ENCODE data around the gene TBX2. TPM values are rescaled to one million over a fixed set of nuclear protein-coding genes. Genes with fewer than 3 reads are reported as not detected.
A peak's percentile ranks its signal among the peaks of the same experiment; 100 is the strongest.

Gene TBX2
- total RNA-seq: 16.1 and 18.7 TPM in 2 replicates
- long read RNA-seq: 0 reads

DNA sequence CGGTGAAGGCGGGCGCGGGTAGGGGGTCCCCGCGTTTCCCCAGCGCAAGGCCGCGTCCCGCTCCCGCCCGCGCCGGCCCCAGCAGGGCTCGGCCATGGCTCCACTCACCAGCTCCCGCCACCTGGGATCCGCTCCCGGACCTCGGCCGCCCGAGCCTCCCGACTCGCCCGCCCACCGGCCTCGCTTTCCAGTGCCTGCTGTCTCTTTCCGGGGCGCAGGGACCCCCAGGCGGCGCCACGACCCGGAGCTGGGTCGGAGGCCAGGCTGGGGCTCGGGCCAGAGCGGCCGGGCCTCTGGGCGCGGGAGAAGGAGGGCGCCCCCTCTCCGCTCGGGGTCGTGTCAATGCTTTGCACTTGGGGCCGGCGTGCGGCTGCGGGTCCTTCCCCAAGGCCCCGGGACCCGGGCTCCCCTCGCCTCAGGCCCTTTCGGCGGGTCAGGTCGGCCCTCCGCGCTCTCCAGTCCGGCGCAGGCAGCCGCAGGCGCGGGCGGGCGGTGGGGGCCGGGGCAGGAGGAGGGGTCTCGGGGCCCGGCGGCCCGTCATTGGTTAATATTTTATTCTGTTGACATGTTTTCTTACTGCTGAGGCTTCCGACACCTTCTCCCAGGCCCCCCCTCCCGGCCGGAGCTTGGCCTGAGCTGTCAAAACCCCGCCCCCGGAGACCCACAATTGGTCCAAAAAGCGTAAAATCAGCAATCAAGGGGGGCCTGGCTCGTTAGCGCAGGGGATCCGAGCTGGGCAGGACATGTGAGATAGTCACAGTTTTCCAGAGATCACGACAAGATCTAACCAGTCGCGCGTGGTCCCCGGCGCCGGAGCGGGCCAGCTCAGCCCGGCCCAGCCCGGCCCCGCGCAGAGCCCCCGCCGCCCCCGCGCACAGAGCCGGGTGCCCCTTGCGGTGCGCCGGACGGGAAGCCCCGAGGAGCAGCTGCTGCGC is at the start of gene TBX2:
Gene TBX2 (plus strand): TSS at position 713 of the 935 bp plus-strand sequence. CDS start 334 bp downstream, outside the sequence.
- no peaks in the 10 kb centered on the region for H3K9me3 Mint-ChIP-seq
- TF ChIP-seq, protein P1, sequence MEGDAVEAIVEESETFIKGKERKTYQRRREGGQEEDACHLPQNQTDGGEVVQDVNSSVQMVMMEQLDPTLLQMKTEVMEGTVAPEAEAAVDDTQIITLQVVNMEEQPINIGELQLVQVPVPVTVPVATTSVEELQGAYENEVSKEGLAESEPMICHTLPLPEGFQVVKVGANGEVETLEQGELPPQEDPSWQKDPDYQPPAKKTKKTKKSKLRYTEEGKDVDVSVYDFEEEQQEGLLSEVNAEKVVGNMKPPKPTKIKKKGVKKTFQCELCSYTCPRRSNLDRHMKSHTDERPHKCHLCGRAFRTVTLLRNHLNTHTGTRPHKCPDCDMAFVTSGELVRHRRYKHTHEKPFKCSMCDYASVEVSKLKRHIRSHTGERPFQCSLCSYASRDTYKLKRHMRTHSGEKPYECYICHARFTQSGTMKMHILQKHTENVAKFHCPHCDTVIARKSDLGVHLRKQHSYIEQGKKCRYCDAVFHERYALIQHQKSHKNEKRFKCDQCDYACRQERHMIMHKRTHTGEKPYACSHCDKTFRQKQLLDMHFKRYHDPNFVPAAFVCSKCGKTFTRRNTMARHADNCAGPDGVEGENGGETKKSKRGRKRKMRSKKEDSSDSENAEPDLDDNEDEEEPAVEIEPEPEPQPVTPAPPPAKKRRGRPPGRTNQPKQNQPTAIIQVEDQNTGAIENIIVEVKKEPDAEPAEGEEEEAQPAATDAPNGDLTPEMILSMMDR (conservative IDR thresholded peaks at IDR 0.05): no peak
- H3K36me3 Mint-ChIP-seq (ENCODE audit: low read depth): peaks cover 17% of the 10 kb centered on the region
- H3K27ac Mint-ChIP-seq (ENCODE audit: unreplicated experiment): no peak within 1 kb of the TSS
- H3K4me1 Mint-ChIP-seq: peaks cover 53% of the 10 kb centered on the region
- H3K27me3 Mint-ChIP-seq (ENCODE audit: low read depth): peaks cover 80% of the 10 kb centered on the region
- H3K4me3 Mint-ChIP-seq: peak within 1 kb of the TSS; percentile 94
- DNase-seq (ENCODE audit: low read depth, low spot score): peak; percentile 66

DNA sequence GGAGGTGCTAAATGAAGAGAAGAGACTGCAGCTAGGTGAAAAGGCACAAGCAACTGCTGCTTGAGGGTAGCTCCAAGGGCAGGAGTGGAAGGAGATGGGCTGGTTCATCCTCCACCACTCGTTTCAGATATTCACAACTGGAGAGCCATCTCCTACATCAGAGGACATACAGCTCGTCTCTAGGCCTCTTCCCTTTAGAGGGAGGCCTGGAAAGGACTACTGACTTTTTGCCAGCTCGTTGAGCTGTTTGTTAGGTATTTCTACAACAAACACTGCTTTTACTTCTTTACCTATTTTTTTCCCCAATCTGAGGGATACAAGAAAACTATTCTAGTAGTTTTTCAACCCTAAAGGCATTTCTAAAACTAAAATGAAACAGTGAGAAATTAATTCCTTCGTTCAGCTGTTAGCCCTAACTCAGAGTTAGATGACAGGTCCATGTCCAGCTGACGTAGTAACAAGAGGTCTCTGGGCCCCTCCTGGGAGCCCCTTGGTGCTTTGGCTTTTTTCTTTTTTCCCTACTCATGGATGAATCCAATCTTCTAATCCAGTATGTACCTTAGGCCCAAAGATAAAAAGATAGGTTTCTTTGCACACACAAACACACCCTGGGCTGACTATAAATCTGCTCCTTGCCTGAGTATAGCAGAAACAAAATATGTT is 47.8 kb upstream of the TBX2 start:
- H3K9me3 Mint-ChIP-seq: peaks cover 8% of the 10 kb centered on the region
- no peaks in the 10 kb centered on the region for H3K27me3 Mint-ChIP-seq (ENCODE audit: low read depth)
- DNase-seq (ENCODE audit: low read depth, low spot score): no peak
- H3K4me1 Mint-ChIP-seq: peaks cover 35% of the 10 kb centered on the region
- TF ChIP-seq, protein P1 (conservative IDR thresholded peaks at IDR 0.05): no peak
- no peak overlapping the region for H3K4me3 Mint-ChIP-seq
- H3K27ac Mint-ChIP-seq (ENCODE audit: unreplicated experiment): peak overlapping the region; percentile 90
- no peaks in the 10 kb centered on the region for H3K36me3 Mint-ChIP-seq (ENCODE audit: low read depth)

DNA sequence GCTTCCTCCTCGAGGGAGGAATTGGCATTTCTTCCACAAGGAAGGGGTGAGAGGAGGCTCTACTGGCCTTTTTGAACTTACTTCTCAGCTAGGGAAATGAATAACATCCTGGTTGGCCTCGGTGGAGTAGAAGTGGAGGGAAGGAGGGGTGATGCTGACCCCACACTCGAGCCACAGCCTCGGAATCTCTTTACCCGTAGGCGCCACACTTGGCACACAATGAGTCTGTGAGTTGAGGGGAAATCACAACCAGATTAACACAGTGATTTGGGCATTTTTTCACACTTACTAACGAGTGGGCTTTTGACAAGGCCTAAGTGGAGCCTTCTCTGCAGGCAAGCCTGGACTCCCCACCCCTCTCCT is 47.3 kb upstream of the TBX2 start:
- no peak for DNase-seq (ENCODE audit: low read depth, low spot score)
- TF ChIP-seq, protein P1 (conservative IDR thresholded peaks at IDR 0.05): no peak
- Mint-ChIP-seq H3K4me3 (no peak overlapping the region), H3K27ac (ENCODE audit: unreplicated experiment) (no peak overlapping the region), H3K9me3 (peaks cover 8% of the 10 kb centered on the region), H3K4me1 (peaks cover 33% of the 10 kb centered on the region), H3K27me3 (ENCODE audit: low read depth) (no peaks in the 10 kb centered on the region), H3K36me3 (ENCODE audit: low read depth) (no peaks in the 10 kb centered on the region)

DNA sequence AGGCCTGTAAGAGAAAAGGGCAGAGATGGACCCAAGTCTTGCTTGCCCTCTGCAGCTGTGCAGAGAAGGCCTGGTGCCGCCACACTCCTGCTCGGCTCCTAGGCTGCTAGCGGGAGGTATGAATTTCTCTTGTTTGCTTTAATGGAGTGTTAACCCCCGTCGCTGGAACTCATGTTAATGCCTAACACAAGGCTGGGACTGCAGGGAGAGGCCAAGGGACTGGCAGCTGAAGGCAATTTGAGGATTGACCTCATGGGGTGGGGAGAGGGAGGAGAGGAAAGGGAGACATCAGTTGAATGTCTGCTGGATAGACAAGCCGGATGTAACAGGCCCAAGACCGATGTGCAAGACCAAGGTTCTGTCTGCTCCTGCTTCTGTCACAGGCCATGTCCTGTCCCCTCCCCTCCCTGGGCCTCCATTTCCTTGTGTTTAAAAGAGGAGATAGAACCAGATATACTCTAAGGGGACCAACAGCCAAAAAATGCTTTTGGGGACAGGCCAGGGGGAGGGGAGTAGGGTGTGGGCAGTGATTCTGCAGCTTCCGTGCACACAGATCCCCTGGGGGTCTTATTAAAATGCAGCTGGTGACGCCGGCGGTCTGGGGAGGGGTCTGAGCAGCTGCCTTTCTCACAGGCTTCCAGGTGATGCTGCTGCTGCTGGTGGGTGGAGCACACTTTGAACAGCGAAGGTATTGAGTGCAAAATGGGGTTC is 46.7 kb upstream of the TBX2 start:
- Mint-ChIP-seq H3K4me3 (no peak overlapping the region), H3K27ac (ENCODE audit: unreplicated experiment) (peak overlapping the region; percentile 83), H3K36me3 (ENCODE audit: low read depth) (no peaks in the 10 kb centered on the region), H3K27me3 (ENCODE audit: low read depth) (no peaks in the 10 kb centered on the region), H3K9me3 (peaks cover 6% of the 10 kb centered on the region), H3K4me1 (peaks cover 27% of the 10 kb centered on the region)
- no peak for DNase-seq (ENCODE audit: low read depth, low spot score)
- TF ChIP-seq, protein P1 (conservative IDR thresholded peaks at IDR 0.05): no peak

DNA sequence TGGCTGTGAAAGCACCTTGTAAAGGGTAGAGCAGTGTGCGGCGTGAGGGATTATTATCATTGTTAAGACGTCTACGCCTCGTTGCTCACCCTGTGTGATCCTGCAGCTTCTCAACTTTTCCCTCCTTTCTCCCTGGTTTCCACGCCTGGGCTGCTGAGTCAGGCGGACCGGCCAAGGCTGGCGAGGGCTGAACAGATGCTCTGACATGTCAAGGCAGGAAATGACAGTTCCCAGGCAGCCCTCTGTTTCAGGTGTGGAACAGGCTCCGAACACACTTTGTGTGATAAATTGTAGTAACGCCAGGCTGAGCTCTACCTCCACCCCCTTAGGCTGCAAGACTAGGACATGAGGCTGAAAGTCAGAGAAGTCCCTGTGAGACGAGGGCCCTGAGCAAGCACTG is 46.0 kb upstream of the TBX2 start:
- no peak overlapping the region for H3K27ac Mint-ChIP-seq (ENCODE audit: unreplicated experiment)
- TF ChIP-seq, protein P1 (conservative IDR thresholded peaks at IDR 0.05): no peak

More for the DNA sequence above, 46.0 kb upstream of the TBX2 start:
- no peaks in the 10 kb centered on the region for H3K9me3 Mint-ChIP-seq
- H3K4me3 Mint-ChIP-seq: no peak overlapping the region
- no peaks in the 10 kb centered on the region for H3K36me3 Mint-ChIP-seq (ENCODE audit: low read depth)
- no peak for DNase-seq (ENCODE audit: low read depth, low spot score)
- H3K27me3 Mint-ChIP-seq (ENCODE audit: low read depth): no peaks in the 10 kb centered on the region
- peaks cover 25% of the 10 kb centered on the region for H3K4me1 Mint-ChIP-seq

Measured in neural crest cell (in vitro differentiated cells).